NCI-H1105 (cell line): Measurements from ENCODE around the gene KANSL1.
"Not testable (repeated sequence)": the region's sequence is repeated elsewhere in the genome, so short reads cannot be mapped to it uniquely, and the experiment has no call there.

Experiments used
- DNase-seq: peaks from one replicate; lab custom pipeline; 2025; lab: John Stamatoyannopoulos, UW

The KANSL1 gene

GRCh38 chr17:46037722-46038255 lies 155.4 kb downstream of the KANSL1 start:
- DNase-seq, result no peak

DNA sequence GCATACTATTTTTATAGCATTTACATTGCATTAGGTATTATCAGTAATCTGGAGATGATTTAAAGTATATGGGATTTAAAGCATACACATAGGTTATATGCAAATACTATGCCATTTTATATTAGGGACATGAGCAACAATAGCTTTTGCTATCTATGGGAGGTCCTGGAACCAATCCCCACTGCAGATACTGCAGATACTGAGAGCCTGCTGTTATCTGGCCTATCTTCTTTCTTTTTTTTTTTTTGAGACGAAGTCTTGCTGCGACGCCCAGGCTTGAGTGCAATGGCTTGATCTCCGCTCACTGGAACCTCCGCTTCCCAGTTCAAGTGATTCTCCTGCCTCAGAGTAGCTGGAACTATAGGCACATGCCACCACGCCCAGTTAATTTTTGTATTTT lies 156.7 kb downstream of the KANSL1 start:
- DNase-seq, result no peak

GRCh38 chr17:46035112-46035818 lies 158.0 kb downstream of the KANSL1 start:
- no peak for DNase-seq

DNA sequence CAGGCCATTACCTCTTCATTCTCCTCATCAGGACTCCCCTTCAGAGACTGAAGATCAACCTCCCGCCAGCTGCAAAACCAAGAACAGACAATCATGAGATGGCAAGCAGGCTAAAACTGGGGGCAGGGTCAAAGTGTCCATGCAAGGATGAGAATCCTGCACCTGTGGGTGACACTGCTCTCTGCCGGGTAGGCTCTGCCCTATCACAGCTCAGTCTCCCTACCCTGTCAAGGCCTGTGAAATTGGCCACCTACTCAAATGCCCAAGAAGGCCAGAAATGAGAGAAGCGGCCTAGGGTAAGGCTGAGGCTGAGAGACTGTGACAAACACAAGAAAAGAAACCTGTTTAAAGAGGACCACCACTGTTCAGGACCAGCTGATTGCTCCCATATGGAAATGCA lies 159.8 kb downstream of the KANSL1 start:
- DNase-seq, result no peak

- no peak for DNase-seq
Measured at GRCh38 chr17:46032909-46033308, 160.3 kb downstream of the KANSL1 start.

DNA sequence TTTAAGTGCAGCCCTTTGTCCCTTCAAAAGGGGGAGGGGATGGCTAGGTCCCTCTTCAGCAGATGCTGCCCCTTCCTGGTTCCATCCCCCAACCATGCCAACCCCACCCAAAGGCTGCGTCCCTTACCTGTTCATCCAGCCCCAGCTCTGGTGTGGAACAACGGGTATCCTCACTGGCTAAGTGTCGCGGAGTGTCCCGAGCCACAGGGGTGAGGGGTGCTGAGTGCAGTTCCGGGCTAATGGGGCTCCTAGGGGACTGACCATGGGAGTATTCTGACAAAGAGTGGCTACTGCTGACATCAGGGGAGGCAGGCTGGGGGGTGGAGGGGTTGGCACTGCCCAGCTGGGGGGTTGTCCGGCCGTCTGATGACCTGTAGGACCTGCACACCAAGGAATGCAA lies 161.3 kb downstream of the KANSL1 start:
- DNase-seq, result no peak

DNA sequence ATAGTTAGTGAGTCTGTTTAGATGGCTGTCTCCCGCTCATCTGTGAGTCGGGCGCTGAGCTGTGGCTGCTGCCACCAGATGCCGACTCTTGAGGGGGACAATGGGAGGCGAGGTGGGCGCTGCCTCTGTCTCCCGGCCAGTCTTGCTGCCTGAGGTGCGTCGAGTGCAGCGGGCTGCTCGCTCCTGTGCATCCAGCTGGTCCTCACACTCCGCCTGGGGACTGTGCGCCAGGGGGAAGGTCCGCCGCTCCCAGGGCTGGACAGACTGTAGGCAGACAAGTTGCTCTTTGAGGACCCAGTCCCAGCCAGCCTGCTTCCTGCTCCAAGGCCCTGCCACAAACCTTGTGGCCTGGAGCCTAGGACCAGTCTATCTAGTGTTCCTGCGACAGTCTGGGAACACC lies 161.8 kb downstream of the KANSL1 start:
- DNase-seq, result no peak

DNA sequence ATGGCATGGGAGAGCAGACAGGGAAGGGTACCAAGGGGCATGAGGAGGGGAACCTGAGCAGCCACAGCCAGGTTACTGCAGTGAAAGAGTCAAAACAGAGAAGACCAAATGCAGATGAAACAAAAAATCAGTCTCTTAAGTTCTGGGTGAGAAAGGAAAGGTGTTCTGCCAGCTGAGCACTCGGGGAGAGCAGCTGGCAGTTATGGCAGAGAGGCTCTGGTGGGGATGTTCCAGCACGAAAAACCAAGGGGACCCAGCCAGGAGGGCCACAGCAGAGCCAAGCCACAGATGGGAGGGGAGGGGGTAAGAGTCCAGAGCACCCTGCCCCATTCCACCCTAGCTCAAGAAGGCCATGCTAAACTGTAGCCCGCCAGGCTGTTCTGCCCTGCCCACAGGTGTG lies 162.5 kb downstream of the KANSL1 start:
- no peak for DNase-seq

- DNase-seq, result no peak
Measured at GRCh38 chr17:46029627-46030026, 163.6 kb downstream of the KANSL1 start.

DNA sequence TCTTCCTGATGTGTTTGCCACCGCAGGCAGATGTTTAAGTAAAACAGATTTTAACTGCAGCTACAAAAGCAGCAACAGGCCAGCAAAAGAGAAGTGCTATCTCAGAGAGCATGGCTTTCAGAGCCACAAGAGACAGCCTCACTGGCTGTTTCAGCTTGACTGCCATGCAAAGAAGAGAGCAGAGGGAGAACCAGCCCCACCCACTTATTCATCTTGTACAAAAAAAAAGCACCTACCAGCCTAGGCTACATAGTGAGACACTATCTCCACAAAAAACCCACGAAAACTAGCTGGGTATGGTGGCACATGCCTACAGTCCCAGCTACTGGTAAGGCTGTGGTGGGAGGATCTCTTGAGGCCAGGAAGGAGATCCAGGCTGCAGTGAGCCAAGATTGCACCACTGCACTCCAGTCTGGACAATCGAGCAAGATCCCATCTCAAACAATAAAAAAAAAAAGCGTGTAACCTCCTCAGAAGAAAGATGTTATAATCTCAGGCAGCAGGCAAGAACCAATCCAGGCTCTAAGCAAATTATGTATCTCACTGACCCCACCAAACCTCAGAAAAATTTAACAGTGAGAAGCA lies 164.2 kb downstream of the KANSL1 start:
- no peak for DNase-seq

DNA sequence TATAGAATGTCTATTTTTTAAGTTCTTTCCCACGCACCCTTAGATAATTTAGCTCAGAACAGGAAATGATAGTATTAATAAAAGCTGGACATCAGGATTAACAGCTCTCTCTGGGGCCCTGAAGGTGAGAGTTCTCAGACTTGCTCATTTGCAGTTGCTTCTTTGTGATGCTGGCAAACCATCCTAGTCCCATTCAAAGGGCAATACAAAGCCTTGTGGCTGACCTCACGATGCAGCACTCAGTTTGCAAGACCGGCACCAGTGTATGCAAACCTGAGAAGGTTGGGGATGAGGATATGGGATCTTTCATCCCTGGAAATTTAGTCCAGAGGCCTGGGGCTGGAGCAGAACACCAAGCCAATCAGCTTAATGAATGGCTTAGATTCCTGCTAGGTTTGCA lies 164.9 kb downstream of the KANSL1 start:
- no peak for DNase-seq

DNA sequence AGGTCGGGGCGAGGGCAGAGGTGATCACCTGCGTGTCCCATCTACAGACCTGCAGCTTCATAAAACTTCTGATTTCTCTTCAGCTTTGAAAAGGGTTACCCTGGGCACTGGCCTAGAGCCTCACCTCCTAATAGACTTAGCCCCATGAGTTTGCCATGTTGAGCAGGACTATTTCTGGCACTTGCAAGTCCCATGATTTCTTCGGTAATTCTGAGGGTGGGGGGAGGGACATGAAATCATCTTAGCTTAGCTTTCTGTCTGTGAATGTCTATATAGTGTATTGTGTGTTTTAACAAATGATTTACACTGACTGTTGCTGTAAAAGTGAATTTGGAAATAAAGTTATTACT lies 165.3 kb downstream of the KANSL1 start:
- no peak for DNase-seq

GRCh38 chr17:46027048-46027975 lies 165.9 kb downstream of the KANSL1 start:
- DNase-seq, result peak; percentile 26

DNA sequence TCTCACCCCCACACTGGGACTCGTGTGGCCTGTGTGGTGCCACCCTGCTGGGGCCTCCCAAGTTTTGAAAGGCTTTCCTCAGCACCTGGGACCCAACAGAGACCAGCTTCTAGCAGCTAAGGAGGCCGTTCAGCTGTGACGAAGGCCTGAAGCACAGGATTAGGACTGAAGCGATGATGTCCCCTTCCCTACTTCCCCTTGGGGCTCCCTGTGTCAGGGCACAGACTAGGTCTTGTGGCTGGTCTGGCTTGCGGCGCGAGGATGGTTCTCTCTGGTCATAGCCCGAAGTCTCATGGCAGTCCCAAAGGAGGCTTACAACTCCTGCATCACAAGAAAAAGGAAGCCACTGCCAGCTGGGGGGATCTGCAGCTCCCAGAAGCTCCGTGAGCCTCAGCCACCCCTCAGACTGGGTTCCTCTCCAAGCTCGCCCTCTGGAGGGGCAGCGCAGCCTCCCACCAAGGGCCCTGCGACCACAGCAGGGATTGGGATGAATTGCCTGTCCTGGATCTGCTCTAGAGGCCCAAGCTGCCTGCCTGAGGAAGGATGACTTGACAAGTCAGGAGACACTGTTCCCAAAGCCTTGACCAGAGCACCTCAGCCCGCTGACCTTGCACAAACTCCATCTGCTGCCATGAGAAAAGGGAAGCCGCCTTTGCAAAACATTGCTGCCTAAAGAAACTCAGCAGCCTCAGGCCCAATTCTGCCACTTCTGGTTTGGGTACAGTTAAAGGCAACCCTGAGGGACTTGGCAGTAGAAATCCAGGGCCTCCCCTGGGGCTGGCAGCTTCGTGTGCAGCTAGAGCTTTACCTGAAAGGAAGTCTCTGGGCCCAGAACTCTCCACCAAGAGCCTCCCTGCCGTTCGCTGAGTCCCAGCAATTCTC lies 166.8 kb downstream of the KANSL1 start:
- DNase-seq, result no peak

DNA sequence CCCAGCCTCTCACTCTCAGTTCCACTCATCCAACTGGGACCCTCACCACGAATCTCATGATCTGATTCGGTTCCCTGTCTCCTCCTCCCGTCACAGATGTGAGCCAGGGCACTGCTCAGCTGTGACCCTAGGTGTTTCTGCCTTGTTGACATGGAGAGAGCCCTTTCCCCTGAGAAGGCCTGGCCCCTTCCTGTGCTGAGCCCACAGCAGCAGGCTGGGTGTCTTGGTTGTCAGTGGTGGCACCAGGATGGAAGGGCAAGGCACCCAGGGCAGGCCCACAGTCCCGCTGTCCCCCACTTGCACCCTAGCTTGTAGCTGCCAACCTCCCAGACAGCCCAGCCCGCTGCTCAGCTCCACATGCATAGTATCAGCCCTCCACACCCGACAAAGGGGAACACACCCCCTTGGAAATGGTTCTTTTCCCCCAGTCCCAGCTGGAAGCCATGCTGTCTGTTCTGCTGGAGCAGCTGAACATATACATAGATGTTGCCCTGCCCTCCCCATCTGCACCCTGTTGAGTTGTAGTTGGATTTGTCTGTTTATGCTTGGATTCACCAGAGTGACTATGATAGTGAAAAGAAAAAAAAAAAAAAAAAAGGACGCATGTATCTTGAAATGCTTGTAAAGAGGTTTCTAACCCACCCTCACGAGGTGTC lies 167.6 kb downstream of the KANSL1 start:
- no peak for DNase-seq

- no peak for DNase-seq
Measured at GRCh38 chr17:46025060-46025459, 168.2 kb downstream of the KANSL1 start.

- no peak for DNase-seq
Measured at GRCh38 chr17:46024590-46024989, 168.6 kb downstream of the KANSL1 start.

- no peak for DNase-seq
Measured at GRCh38 chr17:46023783-46024388, 169.3 kb downstream of the KANSL1 start.

GRCh38 chr17:46023366-46023765 lies 169.9 kb downstream of the KANSL1 start:
- not testable (repeated sequence) for DNase-seq

- DNase-seq, result no peak
Measured at GRCh38 chr17:46020998-46021397, 172.2 kb downstream of the KANSL1 start.
